ENCODE measurements around the gene GPR183. TPM values are rescaled to one million over a fixed set of nuclear protein-coding genes. Genes with fewer than 3 reads are reported as not detected.
A peak's percentile ranks its signal among the peaks of the same experiment; 100 is the strongest.

GPR183 gene
- total and polyA plus RNA-seq, 2 donors (not counting 1 experiment from before 2014, with no cell fraction given): 0.27 TPM; not detected in 1

DNA sequence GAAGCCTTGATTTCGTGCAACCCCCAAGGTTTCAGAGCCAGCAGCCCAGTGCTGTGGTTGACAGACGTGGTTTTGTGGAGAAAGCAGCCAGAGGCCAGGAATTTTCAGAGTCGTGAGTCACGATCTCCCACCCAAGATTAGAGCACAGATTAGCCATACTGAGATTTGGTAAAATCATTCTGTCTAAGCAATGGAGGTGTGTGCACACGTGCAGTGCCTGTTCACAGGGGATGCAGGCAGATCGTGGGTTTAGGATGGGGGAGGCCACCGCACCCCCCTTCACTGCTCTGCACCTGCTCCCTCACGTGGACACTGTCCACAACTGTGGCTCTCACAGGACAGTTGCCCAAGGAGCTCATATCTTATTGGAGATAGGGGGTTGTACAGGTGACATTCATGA is 46.6 kb upstream of the GPR183 start:
- Histone ChIP-seq H3K36me3 (ENCODE audit: control insufficient read depth, insufficient read depth, low read length) (no peaks in the 10 kb centered on the region), H2AFZ (ENCODE audit: low read length) (no peak overlapping the region), H3K4me3 (replicated peaks in 1 of 4; ENCODE audit: control extremely low read depth in 1 of 4, insufficient read depth in 1 of 4, low read depth in 3 of 4, low read length in 4 of 4) (no peak overlapping the region), H3K9ac (ENCODE audit: insufficient read depth, low read length) (no peak overlapping the region), H3K27me3 (ENCODE audit: control insufficient read depth, insufficient read depth, low read length) (no peaks in the 10 kb centered on the region), H3K4me1 (ENCODE audit: control insufficient read depth, extremely low read depth, insufficient read depth, low read length) (peaks cover 8% of the 10 kb centered on the region), H3K9me3 (ENCODE audit: control insufficient read depth, insufficient read depth, low read depth, low read length) (no peaks in the 10 kb centered on the region), H3K4me2 (ENCODE audit: extremely low read depth, insufficient read depth, low read length) (no peak overlapping the region), H4K20me1 (ENCODE audit: control insufficient read depth, extremely low read depth, insufficient read depth, low read length) (no peaks in the 10 kb centered on the region), H3K27ac (ENCODE audit: insufficient read depth, low read length) (no peak overlapping the region), H3K79me2 (ENCODE audit: control insufficient read depth, insufficient read depth, low read length) (no peaks in the 10 kb centered on the region)
- peak in 1 of 2 donors; percentile 73 for DNase-seq (ENCODE audit: low read depth in 2 of 2)
- TF ChIP-seq, protein P1, sequence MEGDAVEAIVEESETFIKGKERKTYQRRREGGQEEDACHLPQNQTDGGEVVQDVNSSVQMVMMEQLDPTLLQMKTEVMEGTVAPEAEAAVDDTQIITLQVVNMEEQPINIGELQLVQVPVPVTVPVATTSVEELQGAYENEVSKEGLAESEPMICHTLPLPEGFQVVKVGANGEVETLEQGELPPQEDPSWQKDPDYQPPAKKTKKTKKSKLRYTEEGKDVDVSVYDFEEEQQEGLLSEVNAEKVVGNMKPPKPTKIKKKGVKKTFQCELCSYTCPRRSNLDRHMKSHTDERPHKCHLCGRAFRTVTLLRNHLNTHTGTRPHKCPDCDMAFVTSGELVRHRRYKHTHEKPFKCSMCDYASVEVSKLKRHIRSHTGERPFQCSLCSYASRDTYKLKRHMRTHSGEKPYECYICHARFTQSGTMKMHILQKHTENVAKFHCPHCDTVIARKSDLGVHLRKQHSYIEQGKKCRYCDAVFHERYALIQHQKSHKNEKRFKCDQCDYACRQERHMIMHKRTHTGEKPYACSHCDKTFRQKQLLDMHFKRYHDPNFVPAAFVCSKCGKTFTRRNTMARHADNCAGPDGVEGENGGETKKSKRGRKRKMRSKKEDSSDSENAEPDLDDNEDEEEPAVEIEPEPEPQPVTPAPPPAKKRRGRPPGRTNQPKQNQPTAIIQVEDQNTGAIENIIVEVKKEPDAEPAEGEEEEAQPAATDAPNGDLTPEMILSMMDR (conservative IDR thresholded peaks at IDR 0.05 in 1 of 2, IDR thresholded peaks at IDR 0.05 in 1 of 2; ENCODE audit: low read depth in 1 of 2, low read length in 2 of 2): no peak
- TF ChIP-seq EZH2 (IDR thresholded peaks at IDR 0.05; ENCODE audit: low read length, missing control alignments): no peak

DNA sequence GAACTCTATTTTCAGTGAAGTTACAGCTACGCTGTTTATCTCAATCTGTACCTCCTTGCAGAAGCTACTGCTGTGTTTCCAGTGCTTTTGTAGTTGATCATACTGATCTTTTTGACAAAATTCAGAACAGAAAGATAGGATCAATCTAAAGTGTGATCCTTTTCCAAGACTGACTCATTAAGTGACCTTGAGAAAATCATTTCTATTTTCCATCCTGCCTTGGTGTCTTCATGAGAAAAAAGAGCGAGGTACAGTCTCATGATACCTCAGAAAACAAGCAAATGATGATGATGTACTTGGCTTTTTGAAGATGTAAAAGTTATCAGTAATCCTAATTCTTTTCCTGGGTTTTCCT is 46.0 kb upstream of the GPR183 start:
- Histone ChIP-seq H3K36me3 (ENCODE audit: control insufficient read depth, insufficient read depth, low read length) (no peaks in the 10 kb centered on the region), H3K9ac (ENCODE audit: insufficient read depth, low read length) (no peak overlapping the region), H3K4me1 (ENCODE audit: control insufficient read depth, extremely low read depth, insufficient read depth, low read length) (peaks cover 8% of the 10 kb centered on the region), H2AFZ (ENCODE audit: low read length) (no peak overlapping the region), H3K27me3 (ENCODE audit: control insufficient read depth, insufficient read depth, low read length) (no peaks in the 10 kb centered on the region), H3K9me3 (ENCODE audit: control insufficient read depth, insufficient read depth, low read depth, low read length) (no peaks in the 10 kb centered on the region), H3K79me2 (ENCODE audit: control insufficient read depth, insufficient read depth, low read length) (no peaks in the 10 kb centered on the region), H4K20me1 (ENCODE audit: control insufficient read depth, extremely low read depth, insufficient read depth, low read length) (no peaks in the 10 kb centered on the region), H3K4me2 (ENCODE audit: extremely low read depth, insufficient read depth, low read length) (no peak overlapping the region), H3K27ac (ENCODE audit: insufficient read depth, low read length) (no peak overlapping the region), H3K4me3 (replicated peaks in 1 of 4; ENCODE audit: control extremely low read depth in 1 of 4, insufficient read depth in 1 of 4, low read depth in 3 of 4, low read length in 4 of 4) (no peak overlapping the region)
- TF ChIP-seq, protein P1 (conservative IDR thresholded peaks at IDR 0.05 in 1 of 2, IDR thresholded peaks at IDR 0.05 in 1 of 2; ENCODE audit: low read depth in 1 of 2, low read length in 2 of 2): no peak
- TF ChIP-seq EZH2 (IDR thresholded peaks at IDR 0.05; ENCODE audit: low read length, missing control alignments): no peak
- no peak for DNase-seq (ENCODE audit: low read depth in 2 of 2)

DNA sequence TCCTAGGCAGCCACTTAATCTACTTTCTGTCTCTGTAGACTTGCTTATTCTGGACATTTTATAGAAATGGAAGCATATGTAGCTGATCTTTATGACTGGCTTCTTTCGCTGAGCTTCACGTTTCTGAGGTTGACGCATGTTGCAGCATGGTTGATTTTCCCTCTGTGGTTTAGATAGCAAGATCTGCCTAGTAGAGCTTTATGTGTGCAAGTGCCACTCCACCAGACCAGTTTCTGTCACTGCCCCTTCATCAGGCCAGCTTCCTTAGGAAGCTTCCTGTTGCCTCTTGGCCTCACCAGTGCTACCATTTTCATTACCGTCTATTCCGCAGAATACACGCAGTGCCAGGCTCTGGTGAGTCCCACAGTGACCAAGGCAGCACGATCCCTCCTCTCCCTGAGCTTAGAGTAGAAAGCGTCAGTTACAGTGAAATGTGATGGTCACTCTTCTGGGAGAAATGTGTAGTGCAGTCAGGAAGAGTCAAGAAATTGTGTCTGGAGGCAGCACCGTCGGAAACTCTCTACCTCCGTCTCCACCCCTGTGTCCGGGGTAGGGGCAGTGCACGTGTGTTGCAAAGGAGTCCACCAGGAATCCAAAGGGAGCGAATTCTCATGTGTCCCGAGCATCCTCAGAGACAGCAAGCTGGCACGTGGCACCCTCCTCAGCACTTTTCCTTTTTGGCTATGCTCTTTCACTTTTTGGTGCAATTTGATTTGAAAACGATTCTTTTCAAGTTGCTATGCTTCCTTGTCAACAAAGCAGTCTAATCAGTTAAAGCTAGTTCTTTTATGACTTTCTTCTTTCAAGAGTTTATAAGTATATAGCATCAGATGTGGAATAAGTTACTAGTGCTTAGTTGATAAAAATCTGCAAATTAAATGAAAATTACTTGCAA is 45.4 kb upstream of the GPR183 start:
- H3K4me1 ChIP-seq (ENCODE audit: control insufficient read depth, extremely low read depth, insufficient read depth, low read length): peaks cover 8% of the 10 kb centered on the region
- H3K4me2 ChIP-seq (ENCODE audit: extremely low read depth, insufficient read depth, low read length): no peak overlapping the region
- H3K9me3 ChIP-seq (ENCODE audit: control insufficient read depth, insufficient read depth, low read depth, low read length): no peaks in the 10 kb centered on the region
- TF ChIP-seq, protein P1 (conservative IDR thresholded peaks at IDR 0.05 in 1 of 2, IDR thresholded peaks at IDR 0.05 in 1 of 2; ENCODE audit: low read depth in 1 of 2, low read length in 2 of 2): no peak
- no peak for TF ChIP-seq EZH2 (IDR thresholded peaks at IDR 0.05; ENCODE audit: low read length, missing control alignments)
- no peaks in the 10 kb centered on the region for H3K27me3 ChIP-seq (ENCODE audit: control insufficient read depth, insufficient read depth, low read length)
- no peaks in the 10 kb centered on the region for H3K36me3 ChIP-seq (ENCODE audit: control insufficient read depth, insufficient read depth, low read length)
- no peak for DNase-seq (ENCODE audit: low read depth in 2 of 2)
- no peak overlapping the region for H3K27ac ChIP-seq (ENCODE audit: insufficient read depth, low read length)
- H3K79me2 ChIP-seq (ENCODE audit: control insufficient read depth, insufficient read depth, low read length): no peaks in the 10 kb centered on the region
- no peak overlapping the region for H2AFZ ChIP-seq (ENCODE audit: low read length)
- H4K20me1 ChIP-seq (ENCODE audit: control insufficient read depth, extremely low read depth, insufficient read depth, low read length): no peaks in the 10 kb centered on the region
- H3K4me3 ChIP-seq (replicated peaks in 1 of 4; ENCODE audit: control extremely low read depth in 1 of 4, insufficient read depth in 1 of 4, low read depth in 3 of 4, low read length in 4 of 4): no peak overlapping the region
- H3K9ac ChIP-seq (ENCODE audit: insufficient read depth, low read length): no peak overlapping the region
